A549 treated with AZD9567 at 1 μM for 4 hours (cell line): ENCODE results near the gene ORC6. TPM values are rescaled to one million over a fixed set of nuclear protein-coding genes. Genes with fewer than 3 reads are reported as not detected.

Experiments used
- total RNA-seq: library from RNA; stranded (reverse); fragments of 200-300 nt; extraction: Qiagen RNA extraction; gene quantifications from 5 replicates; pipeline ENCODE4 v1.2.3, GENCODE V29; 2022; ENCODE audit not compliant: insufficient read depth

ORC6 gene, protein sequence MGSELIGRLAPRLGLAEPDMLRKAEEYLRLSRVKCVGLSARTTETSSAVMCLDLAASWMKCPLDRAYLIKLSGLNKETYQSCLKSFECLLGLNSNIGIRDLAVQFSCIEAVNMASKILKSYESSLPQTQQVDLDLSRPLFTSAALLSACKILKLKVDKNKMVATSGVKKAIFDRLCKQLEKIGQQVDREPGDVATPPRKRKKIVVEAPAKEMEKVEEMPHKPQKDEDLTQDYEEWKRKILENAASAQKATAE
- total RNA-seq, result 45.7 to 52.9 TPM (median 50.1 TPM) in 5 replicates

DNA sequence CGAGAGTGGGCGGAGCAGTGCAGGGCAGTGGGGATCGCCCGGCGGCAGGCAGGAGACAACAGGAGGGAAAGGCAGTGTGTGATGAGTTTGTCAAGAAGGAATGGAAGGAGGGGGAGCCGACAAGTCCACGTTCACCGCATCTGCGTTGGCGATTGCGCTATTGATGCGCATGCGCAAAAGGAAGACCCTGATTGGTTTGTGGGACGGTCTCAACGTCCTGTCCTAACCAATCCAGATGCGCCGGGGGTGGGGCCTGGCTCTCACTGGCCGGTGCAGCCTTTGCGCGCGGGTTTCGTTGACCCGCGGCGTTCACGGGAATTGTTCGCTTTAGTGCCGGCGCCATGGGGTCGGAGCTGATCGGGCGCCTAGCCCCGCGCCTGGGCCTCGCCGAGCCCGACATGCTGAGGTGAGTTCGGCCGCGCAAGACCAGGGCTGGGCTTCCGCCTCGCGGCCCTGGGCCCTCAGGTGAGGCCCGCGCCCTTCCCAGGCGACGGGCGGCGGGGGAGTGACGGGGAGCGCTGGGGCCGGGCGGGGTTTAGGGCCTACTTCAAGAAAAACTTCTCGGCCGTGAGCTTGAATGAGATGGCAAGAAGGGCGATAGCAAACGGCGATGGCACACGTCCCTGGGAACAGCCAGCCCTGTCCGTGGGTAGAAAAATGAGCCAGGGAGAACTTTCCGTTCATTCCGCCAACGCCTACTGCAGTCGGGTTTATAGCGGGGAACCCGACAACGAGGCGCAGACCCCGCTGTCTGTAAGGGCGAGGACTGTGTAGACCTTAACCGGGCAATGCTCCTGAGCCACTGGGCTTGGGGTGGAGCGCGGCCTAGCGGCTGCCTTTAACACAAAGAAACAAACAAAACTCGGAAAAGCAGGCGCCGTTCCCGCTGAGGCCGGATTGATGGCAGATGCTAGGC, at the start of gene ORC6:
Gene ORC6, plus strand, starts transcription at position 295 of the 916 bp plus-strand sequence. Its CDS starts 47 bp downstream, at position 342.

DNA sequence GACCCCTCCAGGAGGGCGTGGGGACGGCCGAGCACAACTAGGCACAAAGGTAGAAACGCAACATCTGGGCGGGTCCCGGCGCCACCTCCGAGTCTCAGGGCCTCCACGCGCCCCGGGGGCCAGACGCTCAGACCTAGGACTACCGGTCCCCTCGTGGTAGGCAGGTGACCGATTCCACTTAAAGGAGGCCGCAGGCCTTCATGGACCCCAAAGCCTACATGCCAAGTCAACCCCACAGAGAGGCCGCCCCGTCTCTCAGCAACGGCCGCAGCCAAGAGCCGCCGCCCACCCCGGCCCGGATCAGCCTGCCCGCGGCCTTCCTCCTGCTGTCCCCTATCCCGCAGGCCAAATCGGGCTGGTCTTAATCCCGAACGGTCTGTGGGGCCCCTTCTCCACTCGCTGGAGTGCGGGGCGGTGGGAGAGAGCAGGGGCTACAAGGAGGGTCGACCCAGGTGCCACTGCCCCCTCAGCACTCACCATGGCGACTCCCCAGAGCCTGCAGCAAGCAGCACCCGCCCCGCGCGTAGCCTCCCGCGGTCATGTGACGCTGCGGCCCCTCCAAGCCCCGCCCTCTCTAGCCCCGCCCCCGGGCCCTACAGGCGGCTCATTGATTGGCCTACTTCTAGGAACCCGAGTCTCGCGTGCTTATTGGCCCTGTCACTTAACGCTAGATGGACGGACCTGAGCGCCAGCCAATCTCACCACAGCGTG, 650 bp upstream of the ORC6 start, which contains the start of gene VPS35:
Gene VPS35, minus strand, starts transcription at position 525 of the 711 bp plus-strand sequence. Its CDS starts 45 bp downstream, at position 480.

Other genes with a start within 250 kb of the ORC6 start
- gene SHCBP1, start 68.3 kb upstream of the ORC6 start, total RNA-seq, result 32.1 to 49.6 TPM (median 36.4 TPM) in 5 replicates
- 78.9 to 124 TPM (median 81.6 TPM) in 5 replicates for gene VPS35, start 481 bp upstream of the ORC6 start, total RNA-seq
- gene MYLK3, start 58.7 kb downstream of the ORC6 start, total RNA-seq, result 0.02 to 0.25 TPM (median 0.05 TPM) in 4 of 5 replicates, not detected in the other
- gene C16orf87, start 141.5 kb downstream of the ORC6 start, total RNA-seq, result 5.7 to 17.1 TPM (median 7.5 TPM) in 5 replicates
- gene GPT2, start 194.7 kb downstream of the ORC6 start, total RNA-seq, result 11.9 to 13.6 TPM (median 13.3 TPM) in 5 replicates